Measurements from ENCODE around the gene C1GALT1C1. TPM values are rescaled to one million over a fixed set of nuclear protein-coding genes. Genes with fewer than 3 reads are reported as not detected.
A peak's percentile ranks its signal among the peaks of the same experiment; 100 is the strongest.

C1GALT1C1 gene
- total RNA-seq (2022) (25.0 and 26.8 TPM in 2 replicates), Bru-seq, nascent RNA (percentile 75 among the genes with signal in this experiment), BruChase-seq, experiment 1, labeled RNA remaining after a 6-hour chase (percentile 93 among the genes with signal in this experiment), BruChase-seq, experiment 2, labeled RNA remaining after a 2-hour chase (percentile 82 among the genes with signal in this experiment)
- long read RNA-seq, transcript C1GALT1C1-201 (2 exons, 1,613 nt) = major isoform, 58 of 63 reads
- long read RNA-seq, partial matches to known transcripts = 0 of 63 reads
- long read RNA-seq, other reads (novel, unspliced or antisense) = 5 of 63 reads

- intact Hi-C loops (cut with micrococcal nuclease; ENCODE audit: unreplicated experiment) = no loop called here
These were observed at the start of gene C1GALT1C1 for GRCh38 chrX:120629667-120630537. TSS of gene C1GALT1C1 (minus strand) at chrX:120630054. CDS start at chrX:120627166, 2,888 bp downstream.

GRCh38 chrX:120677004-120677652 lies 47.3 kb upstream of the C1GALT1C1 start:
- Mint-ChIP-seq H3K4me3 (ENCODE audit: low read depth, unreplicated experiment) (no peak overlapping the region), H3K36me3 (ENCODE audit: insufficient read depth, unreplicated experiment) (peaks cover 7% of the 10 kb centered on the region), H3K9me3 (ENCODE audit: low read depth, unreplicated experiment) (no peaks in the 10 kb centered on the region), H3K27me3 (ENCODE audit: unreplicated experiment) (no peaks in the 10 kb centered on the region), H3K27ac (ENCODE audit: unreplicated experiment) (no peak overlapping the region), H3K4me1 (ENCODE audit: low read depth, unreplicated experiment) (peaks cover 16% of the 10 kb centered on the region)
- no peak for TF ChIP-seq CTCF (IDR thresholded peaks at IDR 0.05; ENCODE audit: unreplicated experiment)
- intact Hi-C loops (cut with micrococcal nuclease; ENCODE audit: unreplicated experiment) = no loop called here
- DNase-seq = no peak
- CTCF ChIA-PET = no interaction called here
- BruUV-seq (replicated peaks) = no TSS peak

More at GRCh38 chrX:120629667-120630537, at the start of gene C1GALT1C1:
- Mint-ChIP-seq H3K27me3 (ENCODE audit: unreplicated experiment) (no peaks in the 10 kb centered on the region), H3K36me3 (ENCODE audit: insufficient read depth, unreplicated experiment) (peaks cover 20% of the 10 kb centered on the region), H3K4me3 (ENCODE audit: low read depth, unreplicated experiment) (peak within 1 kb of the TSS; percentile 81), H3K27ac (ENCODE audit: unreplicated experiment) (peak within 1 kb of the TSS; percentile 94), H3K9me3 (ENCODE audit: low read depth, unreplicated experiment) (no peaks in the 10 kb centered on the region), H3K4me1 (ENCODE audit: low read depth, unreplicated experiment) (no peaks in the 10 kb centered on the region)
- BruUV-seq (replicated peaks) = no TSS peak
- no peak for TF ChIP-seq CTCF (IDR thresholded peaks at IDR 0.05; ENCODE audit: unreplicated experiment)
- peak; percentile 93 for DNase-seq
- CTCF ChIA-PET = interaction anchor here (0.7 kb wide), 1 partner anchor 126 kb away, joined by 3 read pairs; no protein-coding TSS in a partner anchor

GRCh38 chrX:120672841-120673530 lies 43.1 kb upstream of the C1GALT1C1 start:
- H3K27me3 Mint-ChIP-seq (ENCODE audit: unreplicated experiment) = no peaks in the 10 kb centered on the region
- DNase-seq = no peak
- no peak overlapping the region for H3K4me3 Mint-ChIP-seq (ENCODE audit: low read depth, unreplicated experiment)
- no peak for TF ChIP-seq CTCF (IDR thresholded peaks at IDR 0.05; ENCODE audit: unreplicated experiment)
- CTCF ChIA-PET = no interaction called here
- peaks cover 25% of the 10 kb centered on the region for H3K4me1 Mint-ChIP-seq (ENCODE audit: low read depth, unreplicated experiment)
- no peaks in the 10 kb centered on the region for H3K9me3 Mint-ChIP-seq (ENCODE audit: low read depth, unreplicated experiment)
- H3K27ac Mint-ChIP-seq (ENCODE audit: unreplicated experiment) = peak overlapping the region; percentile 79
- BruUV-seq (replicated peaks) = no TSS peak
- intact Hi-C loops (cut with micrococcal nuclease; ENCODE audit: unreplicated experiment) = loop anchor here (5.0 kb wide), 1 partner anchor 99 kb away; no protein-coding TSS in a partner anchor
- peaks cover 7% of the 10 kb centered on the region for H3K36me3 Mint-ChIP-seq (ENCODE audit: insufficient read depth, unreplicated experiment)

- DNase-seq = peak; percentile 50
- no TSS peak for BruUV-seq (replicated peaks)
- CTCF ChIA-PET = interaction anchor here (0.6 kb wide), 1 partner anchor 180 kb away, joined by 3 read pairs; no protein-coding TSS in a partner anchor
- Mint-ChIP-seq H3K4me1 (ENCODE audit: low read depth, unreplicated experiment) (peaks cover 25% of the 10 kb centered on the region), H3K9me3 (ENCODE audit: low read depth, unreplicated experiment) (no peaks in the 10 kb centered on the region), H3K27ac (ENCODE audit: unreplicated experiment) (peak overlapping the region; percentile 79), H3K36me3 (ENCODE audit: insufficient read depth, unreplicated experiment) (peaks cover 7% of the 10 kb centered on the region), H3K4me3 (ENCODE audit: low read depth, unreplicated experiment) (no peak overlapping the region), H3K27me3 (ENCODE audit: unreplicated experiment) (no peaks in the 10 kb centered on the region)
- intact Hi-C loops (cut with micrococcal nuclease; ENCODE audit: unreplicated experiment) = loop anchor here (5.0 kb wide), 1 partner anchor 100 kb away; no protein-coding TSS in a partner anchor
- no peak for TF ChIP-seq CTCF (IDR thresholded peaks at IDR 0.05; ENCODE audit: unreplicated experiment)
These were observed 42.5 kb upstream of the C1GALT1C1 start for GRCh38 chrX:120672389-120672788.

Measured in Calu3 (cell line).